ENCODE measurements around the gene KRTAP6-2.

KRTAP6-2 gene

GRCh38 chr21:30628109-30628508, 29.4 kb upstream of the KRTAP6-2 start:
- Histone ChIP-seq H3K36me3 (no peaks in the 10 kb centered on the region), H3K27me3 (no peaks in the 10 kb centered on the region), H3K4me3 (ENCODE audit: low read depth, low read length) (no peak overlapping the region), H3K4me1 (no peaks in the 10 kb centered on the region), H3K9me3 (no peaks in the 10 kb centered on the region)
- no peak for TF ChIP-seq CTCF (IDR thresholded peaks at IDR 0.05; ENCODE audit: low read depth, low read length)
- no peak for DNase-seq

- Histone ChIP-seq H3K4me1 (no peaks in the 10 kb centered on the region), H3K9me3 (no peaks in the 10 kb centered on the region), H3K27me3 (no peaks in the 10 kb centered on the region), H3K4me3 (ENCODE audit: low read depth, low read length) (no peak overlapping the region), H3K36me3 (no peaks in the 10 kb centered on the region)
- TF ChIP-seq CTCF (IDR thresholded peaks at IDR 0.05; ENCODE audit: low read depth, low read length): no peak
- DNase-seq: no peak
Measured at GRCh38 chr21:30625449-30626165, 26.9 kb upstream of the KRTAP6-2 start.

GRCh38 chr21:30623362-30623761, 24.7 kb upstream of the KRTAP6-2 start:
- Histone ChIP-seq H3K4me3 (ENCODE audit: low read depth, low read length) (no peak overlapping the region), H3K9me3 (no peaks in the 10 kb centered on the region), H3K36me3 (no peaks in the 10 kb centered on the region), H3K4me1 (no peaks in the 10 kb centered on the region), H3K27me3 (no peaks in the 10 kb centered on the region)
- DNase-seq: no peak
- TF ChIP-seq CTCF (IDR thresholded peaks at IDR 0.05; ENCODE audit: low read depth, low read length): no peak

- Histone ChIP-seq H3K4me3 (ENCODE audit: low read depth, low read length) (no peak within 1 kb of the TSS), H3K9me3 (no peaks in the 10 kb centered on the region), H3K4me1 (no peaks in the 10 kb centered on the region), H3K36me3 (no peaks in the 10 kb centered on the region), H3K27me3 (no peaks in the 10 kb centered on the region)
- DNase-seq: no peak
- TF ChIP-seq CTCF (IDR thresholded peaks at IDR 0.05; ENCODE audit: low read depth, low read length): no peak
Measured at GRCh38 chr21:30620522-30620921, 21.8 kb upstream of the KRTAP6-2 start, which contains the start of gene KRTAP20-4. KRTAP20-4 (plus strand) TSS chr21:30620627.

GRCh38 chr21:30620080-30620479, 21.4 kb upstream of the KRTAP6-2 start:
- Histone ChIP-seq H3K36me3 (no peaks in the 10 kb centered on the region), H3K4me1 (no peaks in the 10 kb centered on the region), H3K9me3 (no peaks in the 10 kb centered on the region), H3K27me3 (no peaks in the 10 kb centered on the region), H3K4me3 (ENCODE audit: low read depth, low read length) (no peak overlapping the region)
- TF ChIP-seq CTCF (IDR thresholded peaks at IDR 0.05; ENCODE audit: low read depth, low read length): no peak
- DNase-seq: no peak

GRCh38 chr21:30616125-30616524, 17.4 kb upstream of the KRTAP6-2 start, which contains the start of gene KRTAP20-1:
KRTAP20-1 (plus strand) TSS chr21:30616425; CDS start chr21:30616455, 30 bp downstream.
- no peaks in the 10 kb centered on the region for H3K27me3 ChIP-seq
- no peak for TF ChIP-seq CTCF (IDR thresholded peaks at IDR 0.05; ENCODE audit: low read depth, low read length)
- H3K4me1 ChIP-seq: no peaks in the 10 kb centered on the region; the same call in 1 of the 2 replicates
- H3K9me3 ChIP-seq: no peaks in the 10 kb centered on the region
- H3K4me3 ChIP-seq (ENCODE audit: low read depth, low read length): no peak within 1 kb of the TSS
- DNase-seq: no peak
- H3K36me3 ChIP-seq: no peaks in the 10 kb centered on the region
